Thymus (tissue), 11 donors: ENCODE results near the gene LMO2. TPM values are rescaled to one million over a fixed set of nuclear protein-coding genes. Genes with fewer than 3 reads are reported as not detected.

Experiments
- DNase-seq, 9 donors: peaks; one replicate each; pipeline ENCODE4 v3.0.0-alpha.2; 2013; ENCODE audit warnings: low spot score in 9 of 9, low read depth in 6 of 9, missing footprints in 1 of 9
- H3K27ac ChIP-seq, 2 donors: one replicate each; pipeline ENCODE4 v1.5.1; 2013; ENCODE audit warnings: control low read depth in 1 of 2, low read depth in 1 of 2, low read length in 1 of 2, mild to moderate bottlenecking in 1 of 2, moderate library complexity in 1 of 2
- H3K27me3 ChIP-seq, 2 donors: one replicate each; pipeline ENCODE4 v1.5.1; 2013; ENCODE audit warnings: low read length in 1 of 2; ENCODE audit not compliant: control insufficient read depth in 2 of 2, insufficient read depth in 1 of 2
- H3K36me3 ChIP-seq, 2 donors: one replicate each; pipeline ENCODE4 v1.5.1; 2013; ENCODE audit warnings: low read length in 1 of 2, mild to moderate bottlenecking in 1 of 2, moderate library complexity in 1 of 2; ENCODE audit not compliant: control insufficient read depth in 2 of 2, insufficient read depth in 2 of 2
- H3K4me1 ChIP-seq, 2 donors: one replicate each; pipeline ENCODE4 v1.5.1; 2013; ENCODE audit warnings: low read length in 2 of 2; ENCODE audit not compliant: control insufficient read depth in 2 of 2, insufficient read depth in 2 of 2
- H3K4me3 ChIP-seq, 2 donors: one replicate each; pipeline ENCODE4 v1.5.1; 2013; ENCODE audit warnings: low read length in 2 of 2, control low read depth in 1 of 2, mild to moderate bottlenecking in 1 of 2
- H3K9me3 ChIP-seq, 2 donors: one replicate each; pipeline ENCODE4 v1.5.1; 2013; ENCODE audit warnings: low read length in 1 of 2, mild to moderate bottlenecking in 1 of 2; ENCODE audit not compliant: control insufficient read depth in 2 of 2, insufficient read depth in 1 of 2
- WGBS: extraction: QIAGEN DNeasy Blood & Tissue Kit; methylation state at CpG from one replicate; pipeline ENCODE4 v1.1.7; 2013; 5-methylcytosine and 5-hydroxymethylcytosine counted together
- polyA plus RNA-seq: library from polyadenylated mRNA; stranded (reverse); fragments of 200-250 nt; gene quantifications from one replicate; pipeline ENCODE4 v1.2.3, GENCODE V29; 2013
- total RNA-seq: library from RNA; stranded (reverse); fragments of 120-200 nt; gene quantifications from one replicate; pipeline ENCODE4 v1.2.4, GENCODE V29; 2013
- donor health status: healthy.

The LMO2 gene
- total and polyA plus RNA-seq, 2 donors = 9.4 to 31.1 TPM

- Histone ChIP-seq H3K27me3 (no peaks in the 10 kb centered on the region), H3K36me3 (no peaks in the 10 kb centered on the region), H3K27ac (no peak overlapping the region), H3K4me3 (no peak overlapping the region), H3K4me1 (peaks cover 0 to 6% of the 10 kb centered on the region in 2 donors), H3K9me3 (no peaks in the 10 kb centered on the region)
- no peak for DNase-seq
Observed at GRCh38 chr11:33909552-33909951, 17.7 kb upstream of the LMO2 start.

GRCh38 chr11:33909150-33909549 lies 17.3 kb upstream of the LMO2 start:
- Histone ChIP-seq H3K36me3 (no peaks in the 10 kb centered on the region), H3K9me3 (no peaks in the 10 kb centered on the region), H3K27me3 (no peaks in the 10 kb centered on the region), H3K4me3 (no peak overlapping the region), H3K27ac (no peak overlapping the region), H3K4me1 (peaks cover 0 to 6% of the 10 kb centered on the region in 2 donors)
- WGBS = 95% methylated on average over 3 of the region's 3 CpGs
- no peak for DNase-seq

DNA sequence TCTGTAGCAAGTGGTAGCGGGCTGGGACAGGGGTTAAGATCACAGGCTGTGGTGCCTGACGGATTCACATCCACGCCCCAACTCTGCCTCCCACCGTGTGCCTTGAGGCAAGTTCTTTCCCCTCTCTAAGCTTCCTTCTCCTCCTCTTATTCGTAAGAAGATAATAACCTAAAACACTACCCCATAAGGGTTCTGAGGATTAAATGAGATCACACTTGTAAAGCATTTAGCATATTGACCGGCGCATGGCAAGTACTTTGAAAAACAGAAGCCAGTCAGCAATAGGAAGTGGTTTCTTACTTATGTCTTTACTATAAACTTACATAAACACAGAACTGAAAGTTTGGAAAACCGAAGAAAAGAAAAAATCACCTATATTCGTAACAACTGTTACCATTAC lies 15.5 kb upstream of the LMO2 start:
- Histone ChIP-seq H3K4me3 (no peak overlapping the region), H3K27ac (no peak overlapping the region), H3K36me3 (no peaks in the 10 kb centered on the region), H3K27me3 (no peaks in the 10 kb centered on the region), H3K4me1 (peaks cover 0 to 2% of the 10 kb centered on the region in 2 donors), H3K9me3 (no peaks in the 10 kb centered on the region)
- DNase-seq = no peak
- WGBS = 40% methylated on average over 9 of the region's 9 CpGs

DNA sequence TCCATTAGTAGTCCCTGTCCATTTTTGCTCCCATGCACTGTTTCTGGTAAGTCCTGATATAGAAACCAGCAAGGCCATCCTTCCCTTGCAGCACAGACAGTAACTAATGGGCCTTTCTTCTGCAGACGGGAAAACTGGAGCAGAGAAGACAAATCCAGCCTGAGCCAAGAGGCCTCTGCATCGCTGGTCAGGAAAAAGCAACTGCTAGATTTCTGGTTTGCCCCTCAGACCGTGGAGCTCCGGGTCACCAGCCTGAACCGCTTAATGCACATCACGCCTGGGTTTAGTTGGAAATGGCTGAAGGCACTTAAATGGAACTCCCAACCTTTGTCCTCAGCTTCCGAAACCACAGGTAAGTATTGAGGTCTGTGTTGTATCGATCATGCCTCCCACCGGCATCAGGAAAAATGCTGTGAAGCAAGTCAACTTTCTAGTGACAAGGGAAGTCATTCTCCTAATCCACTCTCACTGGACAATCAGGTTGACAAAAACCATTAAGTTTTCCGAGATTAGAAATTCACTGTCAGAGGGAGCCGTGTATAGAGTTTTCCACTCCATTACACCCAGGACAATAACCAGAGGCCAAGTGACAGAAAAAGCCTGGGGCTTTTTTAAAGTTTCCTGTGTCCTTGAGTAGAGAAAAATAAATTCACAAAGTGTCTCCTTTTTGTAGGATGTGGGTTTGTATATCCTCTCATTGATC lies 14.8 kb upstream of the LMO2 start:
- DNase-seq = no peak
- Histone ChIP-seq H3K4me3 (no peak overlapping the region), H3K9me3 (no peaks in the 10 kb centered on the region), H3K27me3 (peaks cover 0 to 3% of the 10 kb centered on the region in 2 donors), H3K4me1 (no peaks in the 10 kb centered on the region), H3K36me3 (no peaks in the 10 kb centered on the region), H3K27ac (no peak overlapping the region)
- 96% methylated on average over 11 of the region's 11 CpGs for WGBS

- Histone ChIP-seq H3K9me3 (no peaks in the 10 kb centered on the region), H3K4me3 (no peak overlapping the region), H3K27me3 (peaks cover 0 to 11% of the 10 kb centered on the region in 2 donors), H3K27ac (no peak overlapping the region), H3K36me3 (no peaks in the 10 kb centered on the region), H3K4me1 (no peaks in the 10 kb centered on the region)
- WGBS = 94% methylated on average over 5 of the region's 5 CpGs
- DNase-seq = no peak
Observed at GRCh38 chr11:33904102-33904501, 12.2 kb upstream of the LMO2 start.

- WGBS = 57% methylated on average over 7 of the region's 7 CpGs
- Histone ChIP-seq H3K27ac (no peak overlapping the region), H3K9me3 (no peaks in the 10 kb centered on the region), H3K36me3 (no peaks in the 10 kb centered on the region), H3K4me3 (no peak overlapping the region), H3K27me3 (peaks cover 6 to 24% of the 10 kb centered on the region in 2 donors), H3K4me1 (peaks cover 0 to 15% of the 10 kb centered on the region in 2 donors)
- no peak for DNase-seq
Observed at GRCh38 chr11:33900159-33900840, 8.4 kb upstream of the LMO2 start.

DNA sequence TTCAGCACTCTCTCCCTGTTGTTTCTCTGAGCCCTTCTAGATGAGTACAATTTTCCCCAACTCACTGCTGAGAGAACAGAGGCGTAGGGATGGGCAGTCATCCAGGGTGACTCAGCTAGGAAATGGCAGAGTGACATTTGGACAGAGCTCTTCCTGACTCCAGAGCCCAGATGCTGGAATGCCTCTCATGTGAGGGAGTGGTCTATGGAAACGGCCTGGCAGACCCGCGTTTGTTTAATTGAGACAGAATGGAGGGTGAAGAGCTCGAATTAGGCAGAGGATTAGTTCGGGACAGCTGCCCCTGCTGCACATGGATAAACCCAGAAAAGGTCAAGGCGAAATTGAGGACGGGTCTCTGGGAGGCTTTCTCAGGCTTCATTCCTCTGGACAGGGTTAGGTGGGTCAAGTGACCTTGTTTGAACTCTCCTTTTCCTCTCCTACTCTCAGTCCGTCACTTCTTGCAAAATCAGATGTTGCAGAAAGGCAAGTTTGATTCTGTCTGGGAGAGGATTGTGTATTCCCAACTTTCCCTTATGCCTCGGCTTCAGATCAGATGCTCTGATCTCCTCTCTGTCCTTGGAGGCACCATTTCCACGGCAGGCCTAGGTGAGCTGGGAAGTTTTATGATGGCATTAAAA lies 7.6 kb upstream of the LMO2 start:
- Histone ChIP-seq H3K27ac (no peak overlapping the region), H3K27me3 (peaks cover 6 to 30% of the 10 kb centered on the region in 2 donors), H3K4me1 (peaks cover 3 to 21% of the 10 kb centered on the region in 2 donors), H3K4me3 (no peak overlapping the region), H3K9me3 (no peaks in the 10 kb centered on the region), H3K36me3 (no peaks in the 10 kb centered on the region)
- DNase-seq = no peak
- WGBS = 89% methylated on average over 11 of the region's 11 CpGs

DNA sequence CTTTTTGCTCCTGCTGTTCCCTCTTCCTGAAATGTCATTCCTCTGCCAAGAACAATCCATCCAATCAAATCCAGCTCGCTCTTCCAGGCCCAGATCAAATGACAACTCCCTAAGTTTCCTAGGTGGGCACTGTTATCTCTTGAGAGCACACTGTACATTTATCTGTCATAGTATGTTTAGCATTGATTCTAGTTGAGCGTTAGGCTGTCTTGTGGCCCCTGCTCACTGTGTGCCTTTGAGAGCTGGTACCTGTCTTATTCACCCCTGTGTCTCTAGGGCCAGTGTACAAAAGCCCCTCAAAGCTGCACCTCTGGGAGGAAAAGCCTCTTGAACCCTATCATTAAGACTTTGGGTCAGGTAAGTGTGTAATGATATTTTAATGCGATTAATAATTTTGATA lies 7.1 kb upstream of the LMO2 start:
- 98% methylated on average over 3 of the region's 3 CpGs for WGBS
- Histone ChIP-seq H3K4me1 (peaks cover 8 to 26% of the 10 kb centered on the region in 2 donors), H3K36me3 (no peaks in the 10 kb centered on the region)

GRCh38 chr11:33897761-33898375 lies 6.0 kb upstream of the LMO2 start:
- peaks cover 16 to 37% of the 10 kb centered on the region in 2 donors for H3K4me1 ChIP-seq
- no peaks in the 10 kb centered on the region for H3K9me3 ChIP-seq
- no peaks in the 10 kb centered on the region for H3K36me3 ChIP-seq
- no peak for DNase-seq
- H3K27me3 ChIP-seq = peaks cover 6 to 36% of the 10 kb centered on the region in 2 donors
- 75% methylated on average over 4 of the region's 4 CpGs for WGBS
- H3K4me3 ChIP-seq = no peak overlapping the region
- peak overlapping the region in 1 of 2 donors; percentile 74 for H3K27ac ChIP-seq

More for the DNA sequence above, 7.1 kb upstream of the LMO2 start:
- Histone ChIP-seq H3K4me3 (no peak overlapping the region), H3K9me3 (no peaks in the 10 kb centered on the region), H3K27me3 (peaks cover 6 to 32% of the 10 kb centered on the region in 2 donors), H3K27ac (no peak overlapping the region)
- no peak for DNase-seq
